Thyroid gland (tissue), 4 donors: ENCODE results near the gene GLI1.
"Not testable (repeated sequence)": the region's sequence is repeated elsewhere in the genome, so short reads cannot be mapped to it uniquely, and the experiment has no call there.

Experiments used
- CTCF ChIP-seq, 6 experiments: fragments of 200-600 bp in 3 of 6; fragments of 450-650 bp in 3 of 6; sonication (generic) in 3 of 6; IDR thresholded peaks; one replicate each; pipeline ENCODE4 v1.5.1; 2016 to 2019; ENCODE audit warnings: antibody characterized with exemption in 6 of 6, mild to moderate bottlenecking in 2 of 6, inconsistent platforms in 1 of 6, moderate library complexity in 1 of 6
- POLR2A ChIP-seq, 2 donors: fragments of 450-650 bp; IDR thresholded peaks; one replicate each; pipeline ENCODE4 v1.6.1; 2017; ENCODE audit warnings: antibody characterized with exemption in 2 of 2, mild to moderate bottlenecking in 2 of 2, moderate library complexity in 1 of 2

GRCh38 chr12:57514246-57514645, 54.7 kb downstream of the GLI1 start:
- not testable (repeated sequence) for TF ChIP-seq CTCF, POLR2A (IDR thresholded peaks at IDR 0.05)
